GM23248 (cell line): Measurements from ENCODE around the gene PNMA6E.

Experiments used
- EZH2 ChIP-seq: fragments of 200-600 bp; sonication (generic); IDR thresholded peaks from 2 replicates; pipeline ENCODE4 v1.6.1; 2018; ENCODE audit warnings: antibody characterized with exemption, mild to moderate bottlenecking; ENCODE audit not compliant: insufficient read depth, poor library complexity, severe bottlenecking
- EZH2phosphoT487 ChIP-seq: fragments of 200-600 bp; sonication (generic); IDR thresholded peaks from 2 replicates; pipeline ENCODE4 v1.6.1; 2018; ENCODE audit warnings: antibody characterized with exemption, moderate library complexity, mild to moderate bottlenecking, low read depth; ENCODE audit not compliant: insufficient read depth

- TF ChIP-seq EZH2 (no peak), EZH2phosphoT487 (no peak)
These were observed 25.6 kb downstream of the PNMA6E start for GRCh38 chrX:153375571-153375970.
